IMR-90 (cell line): ENCODE data around the gene SPATA24. TPM values are rescaled to one million over a fixed set of nuclear protein-coding genes. Genes with fewer than 3 reads are reported as not detected.

Source experiments
- ATAC-seq: fragments of 200-7000 bp; cut with Tn5 transposase; 2 replicates; pipeline ENCODE4 v1.9.1; 2020; ENCODE audit warnings: low read depth, mild to moderate bottlenecking, moderate library complexity
- BruUV-seq: library from RNA; stranded (reverse); fragments of 400-500 nt; replicated peaks from 2 replicates; lab custom pipeline; 2021; lab: Mats Ljungman, UMichigan
- CTCF ChIA-PET: fragments of 300-600 bp; formaldehyde crosslinking; extraction: SDS; loops from one replicate; lab custom pipeline; 2021; ENCODE audit warnings: antibody characterized with exemption; lab: Yijun Ruan, JAX
- POLR2A ChIA-PET: fragments of 300-600 bp; sonication (Branson Sonifier 250); formaldehyde crosslinking; loops from one replicate; lab custom pipeline; 2022; ENCODE audit warnings: antibody characterized with exemption; ENCODE audit not compliant: unreplicated experiment; lab: Charles Lee
- DNase-seq: peaks from one replicate; pipeline ENCODE4 v3.0.0; 2013
- H2AFZ ChIP-seq: replicated peaks from 2 replicates; pipeline ENCODE3; 2013; ENCODE audit warnings: low read length, mild to moderate bottlenecking; ENCODE audit not compliant: poor library complexity
- H2AK5ac ChIP-seq: 2 replicates; pipeline ENCODE4 v1.6.1; 2013; ENCODE audit warnings: low read depth, low read length, inconsistent platforms
- H2AK9ac ChIP-seq: replicated peaks from 2 replicates; pipeline ENCODE3; 2013; ENCODE audit warnings: mild to moderate bottlenecking, low read depth, low read length, moderate library complexity; ENCODE audit not compliant: poor library complexity
- H2BK120ac ChIP-seq: 2 replicates; pipeline ENCODE4 v1.6.1; 2013; ENCODE audit warnings: low read depth, low read length, inconsistent platforms
- H2BK15ac ChIP-seq: 3 replicates; pipeline ENCODE4 v1.6.1; 2013; ENCODE audit warnings: low read depth, low read length, inconsistent platforms
- H2BK20ac ChIP-seq: 2 replicates; pipeline ENCODE4 v1.6.1; 2013; ENCODE audit warnings: low read depth, mild to moderate bottlenecking, inconsistent platforms, low read length, moderate library complexity
- H2BK5ac ChIP-seq: 2 replicates; pipeline ENCODE4 v1.6.1; 2013; ENCODE audit warnings: mild to moderate bottlenecking, low read depth, low read length, inconsistent platforms; ENCODE audit not compliant: poor library complexity, severe bottlenecking
- H3K14ac ChIP-seq: replicated peaks from 2 replicates; pipeline ENCODE4 v1.6.1; 2013; ENCODE audit warnings: low read depth, low read length, inconsistent platforms
- H3K18ac ChIP-seq: 2 replicates; pipeline ENCODE4 v1.6.1; 2013; ENCODE audit warnings: low read depth, low read length, control low read depth
- H3K23ac ChIP-seq: 2 replicates; pipeline ENCODE4 v1.6.1; 2013; ENCODE audit warnings: low read depth, low read length, inconsistent platforms
- H3K27ac ChIP-seq: 2 replicates; pipeline ENCODE4 v1.5.1; 2013; ENCODE audit warnings: mild to moderate bottlenecking, control low read depth, low read length; ENCODE audit not compliant: insufficient read depth
- H3K27me3 ChIP-seq: 2 replicates; pipeline ENCODE4 v1.6.1; 2013; ENCODE audit warnings: low read length; ENCODE audit not compliant: control insufficient read depth, insufficient read depth
- H3K36me3 ChIP-seq: 2 replicates; pipeline ENCODE4 v1.6.1; 2013; ENCODE audit warnings: low read length, mixed read lengths; ENCODE audit not compliant: control insufficient read depth, insufficient read depth
- H3K4ac ChIP-seq: 2 replicates; pipeline ENCODE4 v1.6.1; 2013; ENCODE audit warnings: low read depth, low read length, inconsistent platforms
- H3K4me1 ChIP-seq: 2 replicates; pipeline ENCODE4 v1.6.1; 2013; ENCODE audit warnings: low read length, mixed read lengths; ENCODE audit not compliant: control insufficient read depth, insufficient read depth
- H3K4me2 ChIP-seq: 2 replicates; pipeline ENCODE4 v1.6.1; 2013; ENCODE audit warnings: low read depth, mild to moderate bottlenecking, control low read depth, low read length, moderate library complexity
- H3K4me3 ChIP-seq: 2 replicates; pipeline ENCODE4 v1.5.1; 2013; ENCODE audit warnings: low read depth, mild to moderate bottlenecking, control low read depth, low read length, moderate library complexity; ENCODE audit not compliant: insufficient read depth
- H3K56ac ChIP-seq: 2 replicates; pipeline ENCODE4 v1.6.1; 2013; ENCODE audit warnings: low read length, inconsistent platforms; ENCODE audit not compliant: insufficient read depth; ENCODE audit errors: extremely low read depth
- H3K79me1 ChIP-seq, 2 experiments: 2 replicates each; pipeline ENCODE4 v1.6.1; 2013; ENCODE audit warnings: low read length in 2 of 2, inconsistent platforms in 1 of 2, low read depth in 1 of 2
- H3K9ac ChIP-seq: 2 replicates; pipeline ENCODE4 v1.6.1; 2013; ENCODE audit warnings: low read depth, low read length, control low read depth
- H3K9me1 ChIP-seq: 2 replicates; pipeline ENCODE4 v1.6.1; 2013; ENCODE audit warnings: low read length, inconsistent platforms; ENCODE audit not compliant: insufficient read depth
- H3K9me3 ChIP-seq: 2 replicates; pipeline ENCODE4 v1.6.1; 2013; ENCODE audit warnings: low read length; ENCODE audit not compliant: control insufficient read depth, insufficient read depth
- H4K20me1 ChIP-seq: 2 replicates; pipeline ENCODE4 v1.6.1; 2013; ENCODE audit warnings: low read length, inconsistent platforms; ENCODE audit not compliant: insufficient read depth
- H4K5ac ChIP-seq: 2 replicates; pipeline ENCODE4 v1.6.1; 2013; ENCODE audit warnings: mild to moderate bottlenecking, low read depth, low read length, control low read depth
- H4K8ac ChIP-seq, 2 experiments: 2 replicates each; pipeline ENCODE4 v1.6.1; 2013; ENCODE audit warnings: low read depth in 2 of 2, low read length in 2 of 2, control low read depth in 1 of 2, inconsistent platforms in 1 of 2
- H4K91ac ChIP-seq: 2 replicates; pipeline ENCODE4 v1.6.1; 2013; ENCODE audit warnings: low read depth, low read length, inconsistent platforms; ENCODE audit not compliant: insufficient read depth
- BHLHE40 ChIP-seq: fragments of 150-350 bp; IDR thresholded peaks from 2 replicates; pipeline ENCODE4 v1.6.1; 2016; ENCODE audit warnings: mild to moderate bottlenecking, low read depth, low read length
- CEBPB ChIP-seq: IDR thresholded peaks from 2 replicates; pipeline ENCODE4 v1.6.1; 2012; ENCODE audit warnings: low read depth, low read length, improper control_type of control experiment
- ELK1 ChIP-seq: fragments of 150-350 bp; IDR thresholded peaks from 2 replicates; pipeline ENCODE4 v1.6.1; 2016; ENCODE audit warnings: low read depth, mild to moderate bottlenecking, low read length, moderate library complexity, borderline replicate concordance
- FOS ChIP-seq: fragments of 150-350 bp; IDR thresholded peaks from 2 replicates; pipeline ENCODE4 v1.6.1; 2016; ENCODE audit warnings: low read depth, low read length
- MAFK ChIP-seq: IDR thresholded peaks from 2 replicates; pipeline ENCODE4 v1.6.1; 2012; ENCODE audit warnings: low read depth, low read length, improper control_type of control experiment
- MAZ ChIP-seq: IDR thresholded peaks from 2 replicates; pipeline ENCODE4 v1.6.1; 2012; ENCODE audit warnings: low read depth, mild to moderate bottlenecking, low read length, improper control_type of control experiment, moderate library complexity, borderline replicate concordance
- MXI1 ChIP-seq: IDR thresholded peaks from 2 replicates; pipeline ENCODE4 v1.6.1; 2012; ENCODE audit warnings: low read depth, mild to moderate bottlenecking, low read length, moderate library complexity, borderline replicate concordance
- NFE2L2 ChIP-seq: fragments of 150-350 bp; IDR thresholded peaks from 2 replicates; pipeline ENCODE4 v1.6.1; 2016; ENCODE audit warnings: low read depth, mild to moderate bottlenecking, low read length
- POLR2A ChIP-seq: IDR thresholded peaks from 2 replicates; pipeline ENCODE4 v1.6.1; 2012; ENCODE audit warnings: mild to moderate bottlenecking, low read depth, low read length
- RAD21 ChIP-seq: IDR thresholded peaks from 2 replicates; pipeline ENCODE4 v1.6.1; 2012; ENCODE audit warnings: low read length, improper control_type of control experiment
- RCOR1 ChIP-seq: IDR thresholded peaks from 2 replicates; pipeline ENCODE4 v1.6.1; 2012; ENCODE audit warnings: mild to moderate bottlenecking, low read length, improper control_type of control experiment; ENCODE audit not compliant: insufficient replicate concordance
- RFX5 ChIP-seq: IDR thresholded peaks from 2 replicates; pipeline ENCODE4 v1.8.0; 2012; ENCODE audit warnings: low read depth, mild to moderate bottlenecking, low read length, moderate library complexity
- SMC3 ChIP-seq: fragments of 150-350 bp; IDR thresholded peaks from 2 replicates; pipeline ENCODE4 v1.6.1; 2016; ENCODE audit warnings: low read depth, mild to moderate bottlenecking, antibody characterized with exemption, low read length, moderate library complexity
- USF2 ChIP-seq: fragments of 150-350 bp; IDR thresholded peaks from 2 replicates; pipeline ENCODE4 v1.6.1; 2017; ENCODE audit warnings: mild to moderate bottlenecking, antibody characterized with exemption, low read length, low read depth
- WGBS, 2 experiments: methylation state at CpG; one replicate each; pipeline versions ENCODE4 v1.1.5 to v1.1.7; 2013; ENCODE audit warnings: missing lambda C conversion rate in 2 of 2; ENCODE audit not compliant: insufficient read length in 1 of 2; ENCODE audit errors: extremely low coverage in 2 of 2; 5-methylcytosine and 5-hydroxymethylcytosine counted together
- dilution Hi-C: fragments of 300-500 bp; cut with HindIII; formaldehyde crosslinking; loops from one replicate; pipeline ENCODE4 v1.14.3; 2018; ENCODE audit warnings: low sequenced_read_pairs; ENCODE audit not compliant: unreplicated experiment
- in situ Hi-C: fragments of 300-500 bp; cut with MboI; formaldehyde crosslinking; loops from 3 replicates; pipeline ENCODE4 v1.14.3; 2019; ENCODE audit warnings: low sequenced_read_pairs, inconsistent platforms, mixed read lengths
- intact Hi-C: fragments of 100-400 bp; cut with micrococcal nuclease; formaldehyde crosslinking; loops from 2 replicates; pipeline ENCODE4 v1.10.0; 2022
- polyA plus RNA-seq, 3 experiments: library from polyadenylated mRNA; depleted of rRNA; stranded (reverse); fragments of >200 nt; gene quantifications; 2 replicates each; pipeline ENCODE4 v1.2.3, GENCODE V29; 2012; ENCODE audit warnings: low replicate concordance in 1 of 3
- total RNA-seq: library from RNA; depleted of rRNA; stranded (reverse); fragments of >200 nt; gene quantifications from 2 replicates; pipeline ENCODE4 v1.2.3, GENCODE V29; 2012

SPATA24 gene
- total and polyA plus RNA-seq, 2 of the 4 experiments (the other 2 are of a cell fraction): 4.1 to 4.3 TPM

GRCh38 chr5:139385061-139386049, 18.5 kb downstream of the SPATA24 start:
- POLR2A ChIA-PET: no interaction called here
- H3K9me1 ChIP-seq: no peaks in the 10 kb centered on the region
- CTCF ChIA-PET: no interaction called here
- no peak overlapping the region for H3K4ac ChIP-seq
- in situ Hi-C loops: no loop called here
- DNase-seq: no peak
- no peaks in the 10 kb centered on the region for H3K79me1 ChIP-seq
- no peak overlapping the region for H4K5ac ChIP-seq
- H2BK5ac ChIP-seq: no peak overlapping the region
- H3K4me1 ChIP-seq: peaks cover 5% of the 10 kb centered on the region; the same call in 1 of the 2 replicates
- no peak overlapping the region for H2BK20ac ChIP-seq
- H2AK5ac ChIP-seq: no peak overlapping the region
- H3K27me3 ChIP-seq: no peaks in the 10 kb centered on the region
- H4K20me1 ChIP-seq: no peaks in the 10 kb centered on the region
- H4K91ac ChIP-seq: no peak overlapping the region
- no TSS peak for BruUV-seq
- H2BK15ac ChIP-seq: no peak overlapping the region
- peak overlapping the region; percentile 41 for H2AFZ ChIP-seq
- H3K56ac ChIP-seq: no peak overlapping the region
- no peak overlapping the region for H3K18ac ChIP-seq
- H3K4me3 ChIP-seq: no peak overlapping the region
- H3K14ac ChIP-seq: no peak overlapping the region
- H2BK120ac ChIP-seq: no peak overlapping the region
- dilution Hi-C loops: no loop called here
- no peak overlapping the region; a peak in 1 of 4 replicates for H4K8ac ChIP-seq
- H3K4me2 ChIP-seq: peak overlapping the region; percentile 5; the same call in 1 of the 2 replicates
- H3K9ac ChIP-seq: no peak overlapping the region
- no peaks in the 10 kb centered on the region for H3K9me3 ChIP-seq
- no peak for ATAC-seq
- intact Hi-C loops: no loop called here
- H2AK9ac ChIP-seq: no peak overlapping the region
- no peak overlapping the region for H3K23ac ChIP-seq
- WGBS, 2 experiments: no CpG with 5 or more reads among the region's 8 CpGs
- H3K27ac ChIP-seq: no peak overlapping the region
- no peaks in the 10 kb centered on the region for H3K36me3 ChIP-seq
- no peak for TF ChIP-seq RFX5
- no peak for TF ChIP-seq SMC3
- no peak for TF ChIP-seq POLR2A
- TF ChIP-seq MXI1: no peak
- TF ChIP-seq RCOR1: no peak
- TF ChIP-seq ELK1: no peak
- no peak for TF ChIP-seq NFE2L2
- no peak for TF ChIP-seq MAZ
- TF ChIP-seq BHLHE40: no peak
- TF ChIP-seq USF2: no peak
- TF ChIP-seq FOS: no peak
- no peak for TF ChIP-seq RAD21
- no peak for TF ChIP-seq MAFK
- TF ChIP-seq CEBPB: no peak
